ENCODE measurements around the gene CYTH4.

Gene CYTH4

DNA sequence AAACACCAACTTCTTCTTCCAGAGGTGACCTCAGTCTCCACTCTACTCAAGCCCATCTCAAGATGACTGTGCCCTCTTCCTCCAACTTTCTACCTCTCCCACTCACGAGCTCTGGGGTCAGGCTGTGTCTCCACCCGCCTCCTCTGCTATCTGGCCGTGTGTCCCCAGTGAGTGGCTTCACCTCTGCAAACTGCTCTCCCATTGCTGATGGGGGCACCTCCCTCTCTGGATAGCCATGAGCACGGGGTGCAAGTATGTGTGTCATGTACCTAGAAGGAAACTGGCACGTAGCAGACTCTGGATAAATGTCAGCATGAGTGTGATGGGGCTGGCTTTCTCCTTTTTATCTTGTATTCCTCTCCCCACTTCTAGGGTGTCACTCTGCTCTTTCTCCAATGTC is 20.0 kb upstream of the CYTH4 start:
- no peak overlapping the region for H3K4me3 ChIP-seq (ENCODE audit: low read depth, low read length)
- H3K36me3 ChIP-seq (ENCODE audit: insufficient read depth, low read length) = no peaks in the 10 kb centered on the region
- H2AFZ ChIP-seq (ENCODE audit: low read length, unreplicated experiment) = no peak overlapping the region
- H3K4me1 ChIP-seq (ENCODE audit: control insufficient read depth, insufficient read depth, low read length, unreplicated experiment) = peaks cover 6% of the 10 kb centered on the region
- no peak overlapping the region for H3K27ac ChIP-seq (ENCODE audit: low read depth, low read length)
- no peaks in the 10 kb centered on the region for H3K79me2 ChIP-seq (ENCODE audit: control insufficient read depth, insufficient read depth, low read length, unreplicated experiment)
- no peaks in the 10 kb centered on the region for H3K27me3 ChIP-seq (ENCODE audit: insufficient read depth, low read length)

- no peaks in the 10 kb centered on the region for H3K27me3 ChIP-seq (ENCODE audit: insufficient read depth, low read length)
- no peaks in the 10 kb centered on the region for H3K79me2 ChIP-seq (ENCODE audit: control insufficient read depth, insufficient read depth, low read length, unreplicated experiment)
- H2AFZ ChIP-seq (ENCODE audit: low read length, unreplicated experiment) = no peak overlapping the region
- peaks cover 10% of the 10 kb centered on the region for H3K4me1 ChIP-seq (ENCODE audit: control insufficient read depth, insufficient read depth, low read length, unreplicated experiment)
- no peaks in the 10 kb centered on the region for H3K36me3 ChIP-seq (ENCODE audit: insufficient read depth, low read length)
- H3K4me3 ChIP-seq (ENCODE audit: low read depth, low read length) = no peak overlapping the region
- H3K27ac ChIP-seq (ENCODE audit: low read depth, low read length) = no peak overlapping the region
Observed at GRCh38 chr22:37263966-37264887, 18.1 kb upstream of the CYTH4 start.

DNA sequence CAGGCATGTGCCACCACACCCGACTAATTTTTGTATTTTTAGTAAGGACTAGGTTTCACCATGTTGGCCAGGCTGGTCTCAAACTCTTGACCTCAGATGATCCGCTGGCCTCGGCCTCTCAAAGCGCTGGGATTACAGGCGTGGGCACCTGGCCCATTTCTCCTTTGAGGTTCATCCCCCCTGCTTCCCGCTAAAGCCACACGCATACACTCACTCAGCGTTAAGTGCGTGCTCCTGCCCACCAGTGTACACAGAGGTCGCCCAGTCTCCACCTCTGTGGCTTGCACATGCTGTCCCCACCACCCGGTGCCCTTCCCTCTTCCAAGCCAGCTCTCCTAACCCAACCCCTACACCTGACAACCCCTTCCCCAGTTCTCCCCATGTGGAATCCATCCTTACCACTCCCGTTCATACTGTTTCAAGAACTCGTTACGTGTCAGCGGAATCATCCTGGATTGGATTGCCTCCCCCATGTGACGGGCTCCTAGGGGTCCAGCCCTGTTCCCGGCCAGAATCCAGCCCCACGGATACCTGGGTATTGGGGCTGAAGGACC is 15.7 kb upstream of the CYTH4 start:
- peaks cover 12% of the 10 kb centered on the region for H3K4me1 ChIP-seq (ENCODE audit: control insufficient read depth, insufficient read depth, low read length, unreplicated experiment)
- peak overlapping the region; percentile 90 for H2AFZ ChIP-seq (ENCODE audit: low read length, unreplicated experiment)
- H3K4me3 ChIP-seq (ENCODE audit: low read depth, low read length) = peak overlapping the region; percentile 80

DNA sequence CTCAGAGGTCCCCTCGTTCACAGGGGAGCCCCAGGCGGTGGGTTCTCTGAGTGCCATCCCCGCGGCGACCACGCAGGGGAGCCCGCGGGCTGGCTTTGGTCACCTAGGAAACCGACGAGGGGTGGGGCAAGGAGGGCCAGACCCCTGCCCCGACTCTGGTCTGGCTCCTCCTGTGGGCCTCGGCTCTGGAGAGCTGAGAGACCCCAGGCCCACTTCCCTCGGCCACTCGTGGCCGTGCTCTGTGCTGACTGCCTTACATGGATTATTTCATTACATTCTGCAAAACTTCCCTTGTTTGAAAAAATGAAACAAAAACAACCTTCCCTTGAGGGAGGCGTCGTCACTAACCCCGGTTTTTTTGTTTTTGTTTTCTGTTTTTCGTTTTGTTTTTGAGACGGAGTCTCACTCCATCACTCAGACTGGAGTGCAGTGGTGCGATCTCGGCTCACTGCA is 15.1 kb upstream of the CYTH4 start:
- no peaks in the 10 kb centered on the region for H3K79me2 ChIP-seq (ENCODE audit: control insufficient read depth, insufficient read depth, low read length, unreplicated experiment)
- H3K4me3 ChIP-seq (ENCODE audit: low read depth, low read length) = peak overlapping the region; percentile 80
- no peak overlapping the region; the same call in 1 of the 2 replicates for H3K27ac ChIP-seq (ENCODE audit: low read depth, low read length)
- H3K36me3 ChIP-seq (ENCODE audit: insufficient read depth, low read length) = no peaks in the 10 kb centered on the region
- H3K27me3 ChIP-seq (ENCODE audit: insufficient read depth, low read length) = no peaks in the 10 kb centered on the region
- H2AFZ ChIP-seq (ENCODE audit: low read length, unreplicated experiment) = peak overlapping the region; percentile 90
- peaks cover 14% of the 10 kb centered on the region for H3K4me1 ChIP-seq (ENCODE audit: control insufficient read depth, insufficient read depth, low read length, unreplicated experiment)

More for the DNA sequence above, 15.7 kb upstream of the CYTH4 start:
- Histone ChIP-seq H3K27me3 (ENCODE audit: insufficient read depth, low read length) (no peaks in the 10 kb centered on the region), H3K27ac (ENCODE audit: low read depth, low read length) (no peak overlapping the region), H3K36me3 (ENCODE audit: insufficient read depth, low read length) (no peaks in the 10 kb centered on the region), H3K79me2 (ENCODE audit: control insufficient read depth, insufficient read depth, low read length, unreplicated experiment) (no peaks in the 10 kb centered on the region)

DNA sequence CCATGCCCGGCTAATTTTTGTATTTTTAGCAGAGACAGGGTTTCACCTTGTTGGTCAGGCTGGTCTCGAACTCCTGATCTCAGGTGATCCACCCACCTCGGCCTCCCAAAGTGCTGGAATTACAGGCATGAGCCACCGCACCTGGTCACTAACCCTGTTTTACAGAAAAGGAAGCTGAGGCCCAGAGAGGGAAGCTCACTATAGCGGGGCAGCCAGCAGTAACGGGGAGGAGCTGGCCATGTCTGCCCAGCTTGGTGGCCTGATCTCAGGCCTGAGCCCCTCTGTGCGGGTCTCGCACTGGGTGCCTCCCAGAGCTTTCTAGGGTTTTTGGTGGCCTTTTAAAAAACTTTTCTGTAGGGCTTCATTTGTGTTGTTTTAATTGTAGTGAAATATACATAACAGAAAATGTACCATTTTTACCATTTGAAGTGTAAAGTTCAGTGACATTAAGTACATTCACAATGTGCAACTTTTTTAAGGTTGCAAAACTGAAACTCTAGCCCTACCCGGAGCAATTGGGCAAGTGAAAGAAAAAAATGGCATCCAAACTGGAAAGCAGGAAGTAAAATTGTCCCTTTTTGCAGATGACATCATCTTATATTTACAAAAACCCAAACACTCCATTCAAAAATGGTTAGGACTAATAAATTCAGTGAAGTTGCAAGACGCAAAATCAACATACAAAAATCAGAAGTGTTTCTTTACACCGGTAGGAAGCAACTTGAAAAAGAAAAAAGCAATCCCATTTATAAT is 14.5 kb upstream of the CYTH4 start:
- Histone ChIP-seq H2AFZ (ENCODE audit: low read length, unreplicated experiment) (peak overlapping the region; percentile 38), H3K27ac (ENCODE audit: low read depth, low read length) (no peak overlapping the region), H3K4me1 (ENCODE audit: control insufficient read depth, insufficient read depth, low read length, unreplicated experiment) (peaks cover 14% of the 10 kb centered on the region), H3K79me2 (ENCODE audit: control insufficient read depth, insufficient read depth, low read length, unreplicated experiment) (no peaks in the 10 kb centered on the region), H3K4me3 (ENCODE audit: low read depth, low read length) (peak overlapping the region; percentile 80; the same call in 1 of the 2 replicates), H3K27me3 (ENCODE audit: insufficient read depth, low read length) (no peaks in the 10 kb centered on the region), H3K36me3 (ENCODE audit: insufficient read depth, low read length) (no peaks in the 10 kb centered on the region)

DNA sequence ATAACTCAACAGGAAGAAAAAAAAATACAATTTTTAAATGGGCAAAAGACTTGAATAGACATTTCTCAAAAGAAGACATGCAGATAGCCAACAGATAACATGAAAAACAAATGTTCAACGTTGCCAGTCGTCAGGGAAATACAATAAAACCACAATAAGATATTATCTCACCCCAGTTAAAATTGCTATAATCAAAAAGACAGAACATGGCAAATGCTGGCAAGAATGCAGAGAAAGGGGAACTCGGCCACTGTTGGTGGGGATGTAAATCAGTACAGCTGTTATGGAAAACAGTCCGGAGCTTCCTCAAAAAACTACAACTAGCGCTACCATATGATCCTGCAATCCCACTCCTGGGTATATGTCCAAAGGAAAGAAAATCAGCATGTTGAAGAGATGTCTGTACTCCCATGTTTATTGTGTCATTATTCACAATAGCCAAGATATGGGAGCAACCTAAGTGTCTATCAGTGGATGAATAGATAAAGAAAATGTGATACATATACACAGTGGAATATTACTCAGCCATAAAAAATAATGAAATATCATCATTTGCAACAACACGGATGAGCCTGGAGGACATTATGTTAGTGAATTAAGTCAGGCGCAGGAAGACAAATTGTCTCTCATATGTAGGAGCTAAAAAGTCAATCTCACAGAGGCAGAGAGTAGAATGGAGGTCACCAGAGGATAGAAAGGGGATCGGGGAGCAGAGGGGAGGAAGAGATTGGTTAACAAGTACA is 12.2 kb upstream of the CYTH4 start:
- no peaks in the 10 kb centered on the region for H3K79me2 ChIP-seq (ENCODE audit: control insufficient read depth, insufficient read depth, low read length, unreplicated experiment)
- peaks cover 14% of the 10 kb centered on the region for H3K4me1 ChIP-seq (ENCODE audit: control insufficient read depth, insufficient read depth, low read length, unreplicated experiment)
- H3K27ac ChIP-seq (ENCODE audit: low read depth, low read length) = no peak overlapping the region
- no peaks in the 10 kb centered on the region for H3K36me3 ChIP-seq (ENCODE audit: insufficient read depth, low read length)
- H2AFZ ChIP-seq (ENCODE audit: low read length, unreplicated experiment) = no peak overlapping the region
- no peak overlapping the region for H3K4me3 ChIP-seq (ENCODE audit: low read depth, low read length)
- H3K27me3 ChIP-seq (ENCODE audit: insufficient read depth, low read length) = no peaks in the 10 kb centered on the region

- H3K79me2 ChIP-seq (ENCODE audit: control insufficient read depth, insufficient read depth, low read length, unreplicated experiment) = no peaks in the 10 kb centered on the region
- H2AFZ ChIP-seq (ENCODE audit: low read length, unreplicated experiment) = no peak overlapping the region
- no peaks in the 10 kb centered on the region for H3K27me3 ChIP-seq (ENCODE audit: insufficient read depth, low read length)
- H3K4me1 ChIP-seq (ENCODE audit: control insufficient read depth, insufficient read depth, low read length, unreplicated experiment) = peaks cover 14% of the 10 kb centered on the region
- no peak overlapping the region for H3K4me3 ChIP-seq (ENCODE audit: low read depth, low read length)
- H3K27ac ChIP-seq (ENCODE audit: low read depth, low read length) = no peak overlapping the region; the same call in 1 of the 2 replicates
- no peaks in the 10 kb centered on the region for H3K36me3 ChIP-seq (ENCODE audit: insufficient read depth, low read length)
Observed at GRCh38 chr22:37270928-37271650, 11.2 kb upstream of the CYTH4 start.

GRCh38 chr22:37273126-37273845 is 9.0 kb upstream of the CYTH4 start:
- peak overlapping the region; percentile 54 for H3K27ac ChIP-seq (ENCODE audit: low read depth, low read length)

GRCh38 chr22:37273846-37274225 is 8.5 kb upstream of the CYTH4 start:
- no peak overlapping the region for H3K27ac ChIP-seq (ENCODE audit: low read depth, low read length)

More at GRCh38 chr22:37273126-37273845, 9.0 kb upstream of the CYTH4 start:
- Histone ChIP-seq H3K4me1 (ENCODE audit: control insufficient read depth, insufficient read depth, low read length, unreplicated experiment) (peaks cover 4% of the 10 kb centered on the region), H3K79me2 (ENCODE audit: control insufficient read depth, insufficient read depth, low read length, unreplicated experiment) (no peaks in the 10 kb centered on the region), H2AFZ (ENCODE audit: low read length, unreplicated experiment) (no peak overlapping the region), H3K27me3 (ENCODE audit: insufficient read depth, low read length) (no peaks in the 10 kb centered on the region), H3K36me3 (ENCODE audit: insufficient read depth, low read length) (no peaks in the 10 kb centered on the region), H3K4me3 (ENCODE audit: low read depth, low read length) (no peak overlapping the region)

More at GRCh38 chr22:37273846-37274225, 8.5 kb upstream of the CYTH4 start:
- H3K79me2 ChIP-seq (ENCODE audit: control insufficient read depth, insufficient read depth, low read length, unreplicated experiment) = no peaks in the 10 kb centered on the region
- no peak overlapping the region for H2AFZ ChIP-seq (ENCODE audit: low read length, unreplicated experiment)
- peaks cover 4% of the 10 kb centered on the region for H3K4me1 ChIP-seq (ENCODE audit: control insufficient read depth, insufficient read depth, low read length, unreplicated experiment)
- no peak overlapping the region for H3K4me3 ChIP-seq (ENCODE audit: low read depth, low read length)
- no peaks in the 10 kb centered on the region for H3K27me3 ChIP-seq (ENCODE audit: insufficient read depth, low read length)
- no peaks in the 10 kb centered on the region for H3K36me3 ChIP-seq (ENCODE audit: insufficient read depth, low read length)
